Astrocyte of the cerebellum (primary cell): ENCODE measurements around the gene TMEM45A.
"Not testable (repeated sequence)": the region's sequence is repeated elsewhere in the genome, so short reads cannot be mapped to it uniquely, and the experiment has no call there.

Source experiments
- DNase-seq: peaks from one replicate; pipeline ENCODE4 v3.0.0-alpha.2; 2011; ENCODE audit warnings: low read depth
- H3K4me3 ChIP-seq: 2 replicates; pipeline ENCODE4 v1.5.1; 2011; ENCODE audit warnings: mild to moderate bottlenecking, low read depth, low read length, moderate library complexity
- in situ Hi-C: cut with HindIII; loops from 2 replicates; pipeline ENCODE4 v1.10.0; 2017; ENCODE audit warnings: low sequenced_read_pairs
- TF ChIP-seq, protein P1 (sequence below): IDR thresholded peaks from 2 replicates; pipeline ENCODE4 v1.5.1; 2012; ENCODE audit warnings: low read length, low read depth, moderate library complexity, mild to moderate bottlenecking; ENCODE audit errors: missing control alignments

TMEM45A gene

DNA sequence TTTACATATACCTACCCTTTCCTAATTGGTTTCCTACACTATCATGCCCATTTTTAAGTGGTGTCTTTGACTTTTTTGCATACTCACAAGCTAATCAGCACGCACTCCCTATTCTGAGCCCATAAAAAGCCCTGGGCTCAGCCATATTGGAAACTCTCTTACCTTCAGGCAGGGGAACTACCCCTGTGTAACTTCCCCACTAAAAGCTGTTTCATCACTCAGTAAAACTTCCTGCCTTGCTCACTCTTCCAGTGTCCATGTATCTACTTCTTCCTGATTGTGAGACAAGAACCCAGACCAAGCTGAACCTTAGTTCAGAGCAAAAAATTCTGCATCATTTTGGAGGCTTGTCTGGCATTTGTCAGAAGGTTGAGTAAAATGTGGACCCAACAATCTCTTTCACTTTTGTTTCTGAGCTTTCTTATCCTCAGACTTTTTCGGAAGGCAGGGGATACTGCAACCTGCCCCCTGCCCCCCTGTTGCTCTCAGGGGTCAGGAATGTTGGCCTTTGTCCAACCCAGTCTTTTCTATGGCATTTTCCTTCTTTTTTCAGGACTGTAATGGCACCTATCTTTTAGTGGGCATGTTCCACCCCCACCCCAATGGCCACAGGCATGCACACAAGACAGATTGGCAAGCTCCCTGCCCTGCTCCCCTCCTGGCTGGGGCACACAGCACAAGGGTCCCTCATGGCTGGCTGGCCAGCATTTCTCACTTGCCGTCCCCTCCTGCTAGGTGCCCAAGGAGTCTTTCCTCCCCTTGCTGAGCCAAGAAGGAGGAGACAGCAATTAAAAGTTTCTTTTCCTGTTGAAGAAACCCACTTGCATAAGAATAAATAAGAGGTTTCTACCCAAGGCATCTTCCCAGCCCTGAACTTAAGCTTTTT, 26.3 kb upstream of the TMEM45A start:
- no peak overlapping the region for H3K4me3 ChIP-seq
- no peak for DNase-seq
- TF ChIP-seq, protein P1, sequence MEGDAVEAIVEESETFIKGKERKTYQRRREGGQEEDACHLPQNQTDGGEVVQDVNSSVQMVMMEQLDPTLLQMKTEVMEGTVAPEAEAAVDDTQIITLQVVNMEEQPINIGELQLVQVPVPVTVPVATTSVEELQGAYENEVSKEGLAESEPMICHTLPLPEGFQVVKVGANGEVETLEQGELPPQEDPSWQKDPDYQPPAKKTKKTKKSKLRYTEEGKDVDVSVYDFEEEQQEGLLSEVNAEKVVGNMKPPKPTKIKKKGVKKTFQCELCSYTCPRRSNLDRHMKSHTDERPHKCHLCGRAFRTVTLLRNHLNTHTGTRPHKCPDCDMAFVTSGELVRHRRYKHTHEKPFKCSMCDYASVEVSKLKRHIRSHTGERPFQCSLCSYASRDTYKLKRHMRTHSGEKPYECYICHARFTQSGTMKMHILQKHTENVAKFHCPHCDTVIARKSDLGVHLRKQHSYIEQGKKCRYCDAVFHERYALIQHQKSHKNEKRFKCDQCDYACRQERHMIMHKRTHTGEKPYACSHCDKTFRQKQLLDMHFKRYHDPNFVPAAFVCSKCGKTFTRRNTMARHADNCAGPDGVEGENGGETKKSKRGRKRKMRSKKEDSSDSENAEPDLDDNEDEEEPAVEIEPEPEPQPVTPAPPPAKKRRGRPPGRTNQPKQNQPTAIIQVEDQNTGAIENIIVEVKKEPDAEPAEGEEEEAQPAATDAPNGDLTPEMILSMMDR = no peak
- in situ Hi-C loops = loop anchor here (5.0 kb wide), 1 partner anchor 101 kb away; no protein-coding TSS in a partner anchor

DNA sequence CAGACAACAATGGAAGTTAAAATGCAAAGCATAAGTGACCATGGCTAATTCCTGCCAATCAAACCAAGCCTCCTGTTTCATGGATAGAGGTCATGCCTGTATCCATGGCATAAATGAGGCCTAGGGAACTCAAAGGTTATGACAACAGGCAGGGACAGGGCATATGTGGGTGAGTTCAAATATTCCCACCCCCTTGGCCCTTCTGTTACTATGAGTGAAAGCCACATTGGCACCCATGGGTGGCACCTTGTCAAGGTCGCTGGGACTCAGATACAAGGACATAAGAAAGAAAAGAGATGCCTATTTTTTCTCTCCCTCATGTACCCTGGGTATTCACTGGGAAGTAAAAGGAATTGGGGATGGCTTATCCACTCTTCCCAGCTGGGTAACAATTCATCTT, 25.3 kb upstream of the TMEM45A start:
- TF ChIP-seq, protein P1 = no peak
- DNase-seq = no peak
- H3K4me3 ChIP-seq = no peak overlapping the region
- in situ Hi-C loops = loop anchor here (5.0 kb wide), 1 partner anchor 100 kb away; no protein-coding TSS in a partner anchor

DNA sequence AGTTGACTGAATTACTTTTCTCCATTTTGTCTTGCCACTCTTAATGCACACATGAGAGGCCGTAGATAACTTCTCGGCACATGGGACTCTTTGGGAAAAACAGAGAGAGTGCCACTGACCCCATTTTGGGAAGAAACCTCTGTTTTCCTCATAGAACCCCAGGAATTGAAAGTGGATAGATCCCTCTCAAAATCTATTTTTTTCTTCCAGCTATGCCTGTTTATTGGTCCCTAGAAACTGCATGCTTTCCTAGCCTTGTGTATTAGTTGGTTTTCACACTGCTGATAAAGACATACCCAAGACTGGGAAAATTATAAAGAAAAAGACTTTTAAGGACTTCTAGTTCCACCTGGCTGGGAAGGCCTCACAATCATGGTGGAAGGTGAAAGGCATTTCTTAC, 23.7 kb upstream of the TMEM45A start:
- no peak for DNase-seq
- H3K4me3 ChIP-seq = no peak overlapping the region
- TF ChIP-seq, protein P1 = no peak
- in situ Hi-C loops = loop anchor here (5.0 kb wide), 1 partner anchor 99 kb away; no protein-coding TSS in a partner anchor

DNA sequence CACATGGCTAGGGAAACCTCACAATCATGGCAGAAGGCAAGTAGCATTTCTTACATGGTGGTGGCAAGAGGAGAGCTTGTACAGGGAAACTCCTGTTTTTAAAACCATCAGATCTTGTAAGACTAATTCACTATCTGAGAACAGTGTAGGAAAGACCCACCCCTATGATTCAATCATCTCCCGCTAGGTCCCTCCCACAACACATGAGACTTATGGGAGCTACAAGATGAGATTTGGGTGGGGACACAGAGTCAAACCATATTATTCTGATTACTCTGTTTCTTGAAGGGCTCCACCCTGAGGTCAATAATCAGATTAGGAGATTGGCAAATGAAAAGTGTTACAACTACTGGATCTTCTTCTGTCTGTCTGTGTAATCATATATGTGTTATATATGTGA, 21.5 kb upstream of the TMEM45A start:
- no peak overlapping the region for H3K4me3 ChIP-seq
- TF ChIP-seq, protein P1 = no peak
- DNase-seq = no peak
- in situ Hi-C loops = no loop called here

DNA sequence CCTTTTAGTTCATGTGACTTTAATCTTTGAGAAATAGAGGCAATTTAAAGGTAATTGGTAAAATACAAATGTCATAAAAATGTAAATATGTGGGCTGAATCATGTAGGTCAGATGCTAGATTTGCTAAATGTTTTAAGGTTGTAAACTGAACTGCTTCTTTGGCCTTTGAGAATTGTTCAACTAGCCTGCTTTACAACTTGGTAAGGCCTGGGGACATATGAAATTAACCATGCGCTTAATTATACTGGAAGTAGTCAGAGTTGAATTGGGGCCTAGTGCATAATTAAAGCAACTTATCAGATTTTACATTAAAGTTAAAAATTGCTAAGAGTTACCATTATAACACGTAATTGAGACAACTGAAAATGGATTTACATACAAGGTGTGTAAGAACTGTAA, 21.0 kb upstream of the TMEM45A start:
- TF ChIP-seq, protein P1 = no peak
- no peak for DNase-seq
- no peak overlapping the region for H3K4me3 ChIP-seq
- in situ Hi-C loops = no loop called here

DNA sequence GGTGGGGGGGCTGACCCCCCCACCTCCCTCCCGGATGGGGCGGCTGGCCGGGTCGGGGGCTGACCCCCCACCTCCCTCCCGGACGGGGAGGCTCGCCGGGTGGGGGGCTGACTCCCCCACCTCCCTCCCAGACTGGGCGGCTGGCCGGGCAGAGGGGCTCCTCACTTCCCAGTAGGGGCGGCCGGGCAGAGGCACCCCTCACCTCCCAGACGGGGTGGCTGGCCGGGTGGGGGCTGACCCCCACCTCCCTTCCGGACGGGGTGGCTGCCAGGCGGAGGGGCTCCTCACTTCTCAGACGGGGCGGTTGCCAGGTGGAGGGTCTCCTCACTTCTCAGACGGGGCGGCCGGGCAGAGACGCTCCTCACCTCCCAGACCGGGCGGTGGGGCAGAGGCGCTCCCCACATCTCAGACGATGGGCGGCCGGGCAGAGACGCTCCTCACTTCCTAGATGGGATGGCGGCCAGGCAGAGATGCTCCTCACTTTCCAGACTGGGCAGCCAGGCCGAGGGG, 14.5 kb upstream of the TMEM45A start:
- in situ Hi-C loops, DNase-seq, H3K4me3 ChIP-seq: not testable (repeated sequence)

DNA sequence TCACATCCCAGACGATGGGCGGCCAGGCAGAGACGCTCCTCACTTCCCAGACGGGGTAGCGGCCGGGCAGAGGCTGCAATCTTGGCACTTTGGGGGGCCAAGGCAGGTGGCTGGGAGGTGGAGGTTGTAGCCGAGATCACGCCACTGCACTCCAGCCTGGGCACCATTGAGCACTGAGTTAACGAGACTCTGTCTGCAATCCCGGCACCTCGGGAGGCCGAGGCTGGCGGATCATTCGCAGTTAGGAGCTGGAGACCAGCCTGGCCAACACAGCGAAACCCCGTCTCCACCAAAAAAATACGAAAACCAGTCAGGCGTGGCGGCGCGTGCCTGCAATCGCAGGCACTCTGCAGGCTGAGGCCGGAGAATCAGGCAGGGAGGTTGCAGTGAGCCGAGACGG, 13.9 kb upstream of the TMEM45A start:
- in situ Hi-C loops, DNase-seq, H3K4me3 ChIP-seq: not testable (repeated sequence)
